SK-N-SH (cell line): ENCODE results near the gene WLS. TPM values are rescaled to one million over a fixed set of nuclear protein-coding genes. Genes with fewer than 3 reads are reported as not detected.

Experiments used
- CTCF ChIA-PET: fragments of 300-600, 350-600 bp; formaldehyde crosslinking; extraction: SDS; loops from one replicate; lab custom pipeline; 2021; lab: Yijun Ruan, JAX
- POLR2A ChIA-PET: fragments of 350-600 bp; sonication (Branson Sonifier 250); formaldehyde crosslinking; extraction: SDS; loops from one replicate; lab custom pipeline; 2020; ENCODE audit warnings: antibody characterized with exemption, inconsistent platforms; lab: Yijun Ruan, JAX
- DNase-seq: peaks from one replicate; pipeline ENCODE4 v3.0.0; 2012
- H2AFZ ChIP-seq: fragments of 200-600 bp; sonication (generic); 2 replicates; pipeline ENCODE4 v1.8.1; 2016; ENCODE audit warnings: antibody characterized with exemption, mild to moderate bottlenecking, low read depth
- H3F3A ChIP-seq: fragments of 200-600 bp; sonication (generic); replicated peaks from 2 replicates; pipeline ENCODE3; 2016; ENCODE audit warnings: antibody characterized with exemption, mild to moderate bottlenecking; ENCODE audit not compliant: insufficient read depth
- H3K27ac ChIP-seq, 2 experiments: fragments of 200-500 bp in 1 of 2; fragments of 200-600 bp in 1 of 2; sonication (Bioruptor generic) in 1 of 2; sonication (generic), shearing (Covaris generic) in 1 of 2; 2 replicates each; pipeline versions ENCODE4 v1.5.1 to v1.6.1; 2014 to 2016; ENCODE audit warnings: low read depth in 2 of 2, inconsistent platforms in 1 of 2, low read length in 1 of 2, mild to moderate bottlenecking in 1 of 2, mixed read lengths in 1 of 2
- H3K27me3 ChIP-seq: fragments of 200-600 bp; sonication (generic), shearing (Covaris generic); 2 replicates; pipeline ENCODE4 v1.6.1; 2016; ENCODE audit warnings: mixed run types; ENCODE audit not compliant: insufficient read depth
- H3K36me3 ChIP-seq, 2 experiments: fragments of 200-500 bp in 1 of 2; fragments of 200-600 bp in 1 of 2; sonication (Bioruptor generic) in 1 of 2; sonication (generic) in 1 of 2; replicated peaks in 1 of 2; 2 replicates each; pipeline versions ENCODE3 to v1.5.1; 2014 to 2016; ENCODE audit warnings: low read length in 1 of 2, mild to moderate bottlenecking in 1 of 2; ENCODE audit not compliant: insufficient read depth in 2 of 2, control insufficient read depth in 1 of 2
- H3K4me1 ChIP-seq, 2 experiments: fragments of 200-500 bp in 1 of 2; fragments of 200-600 bp in 1 of 2; sonication (Bioruptor generic) in 1 of 2; sonication (generic), shearing (Covaris generic) in 1 of 2; 2 replicates each; pipeline versions ENCODE4 v1.5.1 to v1.6.1; 2014 to 2016; ENCODE audit warnings: low read depth in 1 of 2, low read length in 1 of 2, mixed run types in 1 of 2; ENCODE audit not compliant: insufficient read depth in 2 of 2, control insufficient read depth in 1 of 2
- H3K4me2 ChIP-seq: fragments of 200-600 bp; sonication (generic), shearing (Covaris generic); 2 replicates; pipeline ENCODE4 v1.6.1; 2017; ENCODE audit warnings: mixed run types
- H3K4me3 ChIP-seq, 2 experiments: fragments of 200-500 bp in 1 of 2; fragments of 200-600 bp in 1 of 2; sonication (Bioruptor generic) in 1 of 2; sonication (generic), shearing (Covaris generic) in 1 of 2; 2 replicates each; pipeline versions ENCODE4 v1.5.1 to v1.8.1; 2014 to 2016; ENCODE audit warnings: low read depth in 2 of 2, inconsistent platforms in 1 of 2, low read length in 1 of 2, mild to moderate bottlenecking in 1 of 2, mixed read lengths in 1 of 2, moderate library complexity in 1 of 2
- H3K79me2 ChIP-seq: fragments of 200-600 bp; sonication (generic); 2 replicates; pipeline ENCODE4 v1.8.1; 2017; ENCODE audit warnings: mild to moderate bottlenecking; ENCODE audit not compliant: insufficient read depth
- H3K9ac ChIP-seq: fragments of 200-600 bp; sonication (generic); 2 replicates; pipeline ENCODE4 v1.6.1; 2017; ENCODE audit warnings: mixed run types
- H3K9me2 ChIP-seq: fragments of 200-600 bp; sonication (generic); 2 replicates; pipeline ENCODE4 v1.6.1; 2017; ENCODE audit warnings: mixed run types
- H3K9me3 ChIP-seq: fragments of 200-600 bp; sonication (generic); 2 replicates; pipeline ENCODE4 v1.6.1; 2017; ENCODE audit warnings: mixed run types, mild to moderate bottlenecking, moderate library complexity
- H4K20me1 ChIP-seq: fragments of 200-600 bp; sonication (generic); 2 replicates; pipeline ENCODE4 v1.6.1; 2017; ENCODE audit warnings: mild to moderate bottlenecking, mixed run types; ENCODE audit not compliant: insufficient read depth
- CHD2 ChIP-seq: fragments of 150-350 bp; IDR thresholded peaks from 2 replicates; pipeline ENCODE4 v1.6.1; 2018; ENCODE audit warnings: low read length; ENCODE audit not compliant: partially characterized antibody
- EP300 ChIP-seq, 2 experiments: IDR thresholded peaks; 2 replicates each; pipeline versions ENCODE4 v1.4.0 to v1.6.1; 2012; ENCODE audit warnings: borderline replicate concordance in 1 of 2, low read depth in 1 of 2, low read length in 1 of 2
- FOXM1 ChIP-seq: IDR thresholded peaks from 2 replicates; pipeline ENCODE4 v1.4.0; 2012; ENCODE audit warnings: low read depth, mild to moderate bottlenecking
- JUND ChIP-seq: IDR thresholded peaks from 2 replicates; pipeline ENCODE4 v1.4.0; 2012
- NFIC ChIP-seq: IDR thresholded peaks from 2 replicates; pipeline ENCODE4 v1.4.0; 2012; ENCODE audit warnings: borderline replicate concordance
- NRF1 ChIP-seq: IDR thresholded peaks from 2 replicates; pipeline ENCODE4 v1.6.1; 2012; ENCODE audit warnings: low read depth, mild to moderate bottlenecking, low read length
- POLR2AphosphoS5 ChIP-seq: IDR thresholded peaks from 2 replicates; pipeline ENCODE4 v1.6.1; 2012; ENCODE audit warnings: low read depth, low read length
- RCOR1 ChIP-seq: fragments of 150-350 bp; IDR thresholded peaks from 2 replicates; pipeline ENCODE4 v1.6.1; 2017; ENCODE audit warnings: antibody characterized with exemption, low read length
- SIN3A ChIP-seq: IDR thresholded peaks from 2 replicates; pipeline ENCODE4 v1.6.1; 2012; ENCODE audit warnings: low read depth, mild to moderate bottlenecking, low read length, moderate library complexity, borderline replicate concordance
- TAF1 ChIP-seq: IDR thresholded peaks from 2 replicates; pipeline ENCODE4 v1.6.1; 2012; ENCODE audit warnings: low read depth, mild to moderate bottlenecking, low read length, moderate library complexity, borderline replicate concordance
- YY1 ChIP-seq: IDR thresholded peaks from 2 replicates; pipeline ENCODE4 v1.4.0; 2012; ENCODE audit warnings: low read depth, mild to moderate bottlenecking
- ZBTB33 ChIP-seq: IDR thresholded peaks from 2 replicates; pipeline ENCODE4 v1.4.0; 2012; ENCODE audit warnings: low read depth, borderline replicate concordance
- WGBS: methylation state at CpG from one replicate; pipeline ENCODE4 v1.1.6; 2017; ENCODE audit warnings: low lambda C conversion rate; 5-methylcytosine and 5-hydroxymethylcytosine counted together
- polyA plus RNA-seq, 3 experiments: library from polyadenylated mRNA; depleted of rRNA; stranded (reverse); fragments of >200 nt; gene quantifications; 2 replicates each; pipeline ENCODE4 v1.2.3, GENCODE V29; 2012
- TF ChIP-seq, protein P1 (sequence below): IDR thresholded peaks from 2 replicates; pipeline ENCODE4 v1.4.0; 2012; ENCODE audit warnings: low read depth, borderline replicate concordance
- TF ChIP-seq, protein P2 (sequence below): IDR thresholded peaks from 2 replicates; pipeline ENCODE4 v1.6.1; 2012; ENCODE audit warnings: mild to moderate bottlenecking, low read depth, low read length, moderate library complexity
- TF ChIP-seq, protein P3 (sequence below): IDR thresholded peaks from 2 replicates; pipeline ENCODE4; 2012
- TF ChIP-seq, protein P4 (sequence below): IDR thresholded peaks from 2 replicates; pipeline ENCODE4 v1.4.0; 2012; ENCODE audit warnings: low read depth

Gene WLS
- polyA plus RNA-seq, 1 of the 3 experiments (the other 2 are of a cell fraction): 69.0 TPM

DNA sequence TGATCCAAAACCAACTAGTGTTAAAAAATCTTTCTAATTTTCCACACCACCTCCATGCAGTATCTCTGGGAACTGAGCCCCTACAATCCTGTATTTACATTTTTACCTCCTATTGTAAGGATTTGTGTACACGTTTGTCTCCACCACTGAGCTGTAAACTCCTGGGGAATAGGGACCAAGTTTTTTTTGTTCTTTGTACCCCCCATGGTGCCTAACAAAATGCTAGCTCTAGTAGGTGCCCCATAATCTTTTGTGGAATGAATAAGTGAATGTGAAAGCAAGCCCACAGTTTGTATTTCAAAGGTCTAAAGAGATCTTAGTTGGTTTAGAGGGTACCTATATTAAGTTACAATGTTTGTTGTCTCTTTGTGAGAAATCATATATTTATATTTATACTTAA is 879 bp upstream of the WLS start:
- peak overlapping the region; percentile 69 to 74; a peak in 2 of 4 replicates for H3K27ac ChIP-seq
- peaks cover 14% of the 10 kb centered on the region for H3F3A ChIP-seq
- CTCF ChIA-PET: interaction anchor here (1.1 to 2.9 kb wide), 2 partner anchors 113 to 117 kb away, joined by 5 to 12 read pairs; no protein-coding TSS in a partner anchor
- H3K9me3 ChIP-seq: no peaks in the 10 kb centered on the region
- no peak for TF ChIP-seq POLR2AphosphoS5
- TF ChIP-seq EP300 (IDR thresholded peaks at IDR 0.05; ENCODE audit: borderline replicate concordance in 1 of 2, low read depth in 1 of 2, low read length in 1 of 2): no peak
- TF ChIP-seq CHD2: no peak
- no peak for TF ChIP-seq RCOR1
- TF ChIP-seq JUND: no peak
- TF ChIP-seq, protein P1, sequence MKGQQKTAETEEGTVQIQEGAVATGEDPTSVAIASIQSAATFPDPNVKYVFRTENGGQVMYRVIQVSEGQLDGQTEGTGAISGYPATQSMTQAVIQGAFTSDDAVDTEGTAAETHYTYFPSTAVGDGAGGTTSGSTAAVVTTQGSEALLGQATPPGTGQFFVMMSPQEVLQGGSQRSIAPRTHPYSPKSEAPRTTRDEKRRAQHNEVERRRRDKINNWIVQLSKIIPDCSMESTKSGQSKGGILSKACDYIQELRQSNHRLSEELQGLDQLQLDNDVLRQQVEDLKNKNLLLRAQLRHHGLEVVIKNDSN: no peak
- TF ChIP-seq, protein P2, sequence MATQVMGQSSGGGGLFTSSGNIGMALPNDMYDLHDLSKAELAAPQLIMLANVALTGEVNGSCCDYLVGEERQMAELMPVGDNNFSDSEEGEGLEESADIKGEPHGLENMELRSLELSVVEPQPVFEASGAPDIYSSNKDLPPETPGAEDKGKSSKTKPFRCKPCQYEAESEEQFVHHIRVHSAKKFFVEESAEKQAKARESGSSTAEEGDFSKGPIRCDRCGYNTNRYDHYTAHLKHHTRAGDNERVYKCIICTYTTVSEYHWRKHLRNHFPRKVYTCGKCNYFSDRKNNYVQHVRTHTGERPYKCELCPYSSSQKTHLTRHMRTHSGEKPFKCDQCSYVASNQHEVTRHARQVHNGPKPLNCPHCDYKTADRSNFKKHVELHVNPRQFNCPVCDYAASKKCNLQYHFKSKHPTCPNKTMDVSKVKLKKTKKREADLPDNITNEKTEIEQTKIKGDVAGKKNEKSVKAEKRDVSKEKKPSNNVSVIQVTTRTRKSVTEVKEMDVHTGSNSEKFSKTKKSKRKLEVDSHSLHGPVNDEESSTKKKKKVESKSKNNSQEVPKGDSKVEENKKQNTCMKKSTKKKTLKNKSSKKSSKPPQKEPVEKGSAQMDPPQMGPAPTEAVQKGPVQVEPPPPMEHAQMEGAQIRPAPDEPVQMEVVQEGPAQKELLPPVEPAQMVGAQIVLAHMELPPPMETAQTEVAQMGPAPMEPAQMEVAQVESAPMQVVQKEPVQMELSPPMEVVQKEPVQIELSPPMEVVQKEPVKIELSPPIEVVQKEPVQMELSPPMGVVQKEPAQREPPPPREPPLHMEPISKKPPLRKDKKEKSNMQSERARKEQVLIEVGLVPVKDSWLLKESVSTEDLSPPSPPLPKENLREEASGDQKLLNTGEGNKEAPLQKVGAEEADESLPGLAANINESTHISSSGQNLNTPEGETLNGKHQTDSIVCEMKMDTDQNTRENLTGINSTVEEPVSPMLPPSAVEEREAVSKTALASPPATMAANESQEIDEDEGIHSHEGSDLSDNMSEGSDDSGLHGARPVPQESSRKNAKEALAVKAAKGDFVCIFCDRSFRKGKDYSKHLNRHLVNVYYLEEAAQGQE: no peak
- no peak for TF ChIP-seq NFIC
- TF ChIP-seq, protein P3, sequence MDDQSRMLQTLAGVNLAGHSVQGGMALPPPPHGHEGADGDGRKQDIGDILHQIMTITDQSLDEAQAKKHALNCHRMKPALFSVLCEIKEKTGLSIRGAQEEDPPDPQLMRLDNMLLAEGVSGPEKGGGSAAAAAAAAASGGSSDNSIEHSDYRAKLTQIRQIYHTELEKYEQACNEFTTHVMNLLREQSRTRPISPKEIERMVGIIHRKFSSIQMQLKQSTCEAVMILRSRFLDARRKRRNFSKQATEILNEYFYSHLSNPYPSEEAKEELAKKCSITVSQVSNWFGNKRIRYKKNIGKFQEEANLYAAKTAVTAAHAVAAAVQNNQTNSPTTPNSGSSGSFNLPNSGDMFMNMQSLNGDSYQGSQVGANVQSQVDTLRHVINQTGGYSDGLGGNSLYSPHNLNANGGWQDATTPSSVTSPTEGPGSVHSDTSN: no peak
- TF ChIP-seq TAF1: no peak
- TF ChIP-seq, all 33 proteins: peak for 0
- 88% methylated on average over 1 of the region's 1 CpG for WGBS
- H4K20me1 ChIP-seq: peaks cover 12% of the 10 kb centered on the region; the same call in 1 of the 2 replicates
- H3K79me2 ChIP-seq: peaks cover 35% of the 10 kb centered on the region
- no peak for DNase-seq
- no peaks in the 10 kb centered on the region for H3K9me2 ChIP-seq
- H3K36me3 ChIP-seq: no peaks in the 10 kb centered on the region
- H3K4me3 ChIP-seq: peak overlapping the region; percentile 87 to 89; a peak in 2 of 4 replicates
- no peak overlapping the region for H3K9ac ChIP-seq
- H3K4me1 ChIP-seq: peaks cover 10 to 12% of the 10 kb centered on the region in 2 experiments; a peak in 3 of 4 replicates
- H3K27me3 ChIP-seq: no peaks in the 10 kb centered on the region
- POLR2A ChIA-PET: no interaction called here
- peak overlapping the region; percentile 97; the same call in 1 of the 2 replicates for H2AFZ ChIP-seq
- H3K4me2 ChIP-seq: peak overlapping the region; percentile 94

DNA sequence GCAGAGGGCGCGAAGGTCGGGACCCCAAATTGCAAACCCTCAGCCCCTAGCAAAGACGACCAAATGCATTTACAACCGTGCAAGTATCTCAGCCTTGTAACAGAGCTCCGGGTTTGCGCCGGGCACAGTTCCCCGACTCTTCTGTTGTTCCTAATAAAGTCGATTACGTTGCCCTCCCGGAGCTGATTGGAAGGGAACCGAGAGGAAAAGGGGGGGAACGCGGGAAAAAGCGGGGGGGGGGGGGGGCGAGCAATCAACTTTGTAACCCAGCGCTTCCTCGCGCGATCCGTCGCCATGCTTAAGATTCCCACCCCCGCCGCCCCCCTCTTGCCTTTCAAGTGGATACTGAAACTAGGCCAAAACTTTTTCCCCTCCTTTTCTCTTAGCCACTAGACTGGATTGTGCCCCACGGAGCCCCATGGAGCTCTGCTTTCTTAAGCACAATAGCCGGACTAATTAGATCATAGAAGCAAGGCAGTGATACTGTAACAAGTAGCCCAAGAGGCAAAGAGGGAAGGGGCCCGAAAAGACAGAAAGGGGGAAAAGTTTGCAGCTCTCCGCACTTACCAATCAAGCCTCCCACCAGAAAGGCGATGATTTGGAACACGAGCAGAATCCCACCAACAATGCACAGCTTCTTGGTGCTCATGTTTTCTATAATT is 565 bp downstream of the WLS start:
- Histone ChIP-seq H3F3A (peaks cover 14% of the 10 kb centered on the region), H4K20me1 (peaks cover 12% of the 10 kb centered on the region; the same call in 1 of the 2 replicates), H3K27me3 (no peaks in the 10 kb centered on the region), H3K9ac (peak overlapping the region; percentile 94), H3K27ac (peak overlapping the region; percentile 69 to 74), H3K4me2 (peak overlapping the region; percentile 94), H3K79me2 (peaks cover 49% of the 10 kb centered on the region), H2AFZ (peak overlapping the region; percentile 97)
- CTCF ChIA-PET: interaction anchor here (0.8 to 2.9 kb wide), 11 partner anchors 10 to 378 kb away, joined by 3 to 13 read pairs (median 4); no protein-coding TSS in a partner anchor
- whole genome bisulfite sequencing: 1% methylated on average over 28 of the region's 31 CpGs
- no peak for TF ChIP-seq NRF1
- TF ChIP-seq, protein P4, sequence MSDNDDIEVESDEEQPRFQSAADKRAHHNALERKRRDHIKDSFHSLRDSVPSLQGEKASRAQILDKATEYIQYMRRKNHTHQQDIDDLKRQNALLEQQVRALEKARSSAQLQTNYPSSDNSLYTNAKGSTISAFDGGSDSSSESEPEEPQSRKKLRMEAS: peak; percentile 69
- peak; percentile 41 for TF ChIP-seq CHD2
- TF ChIP-seq YY1: peak; percentile 31; the same call in 1 of the 2 replicates
- no peak for TF ChIP-seq FOXM1
- peak; percentile 83; the same call in 1 of the 2 replicates for TF ChIP-seq ZBTB33
- TF ChIP-seq SIN3A: peak; percentile 32; the same call in 1 of the 2 replicates
- TF ChIP-seq, all 33 proteins: peak for 5
- DNase-seq: peak; percentile 73
- Histone ChIP-seq H3K9me3 (no peaks in the 10 kb centered on the region), H3K4me3 (peak overlapping the region; percentile 87 to 89), H3K9me2 (no peaks in the 10 kb centered on the region), H3K36me3 (peaks cover 0 to 9% of the 10 kb centered on the region in 2 experiments), H3K4me1 (peaks cover 12 to 19% of the 10 kb centered on the region in 2 experiments; a peak in 3 of 4 replicates)
- POLR2A ChIA-PET: no interaction called here
